SK-N-MC (cell line): Measurements from ENCODE around the gene SLC6A4.

Experiments
- DNase-seq: peaks from one replicate; pipeline ENCODE4 v3.0.0-alpha.2; 2011; ENCODE audit warnings: low read depth, low spot score
- H3K27ac ChIP-seq: fragments of 200-600 bp; sonication (generic); 2 replicates; pipeline ENCODE4 v1.5.1; 2016; ENCODE audit warnings: mixed run types
- H3K36me3 ChIP-seq: fragments of 200-600 bp; sonication (generic); 2 replicates; pipeline ENCODE4 v1.6.1; 2017; ENCODE audit warnings: antibody characterized with exemption, low read length, mixed read lengths; ENCODE audit not compliant: insufficient read depth
- H3K4me3 ChIP-seq: fragments of 200-600 bp; sonication (generic); 2 replicates; pipeline ENCODE4 v1.5.1; 2016
- H3K9ac ChIP-seq: fragments of 200-600 bp; sonication (generic); 2 replicates; pipeline ENCODE4 v1.8.0; 2017; ENCODE audit warnings: mixed run types, mixed read lengths; ENCODE audit not compliant: insufficient read length
- H3K9me3 ChIP-seq: fragments of 200-600 bp; sonication (generic); 2 replicates; pipeline ENCODE4 v1.6.1; 2017; ENCODE audit warnings: low read depth, mild to moderate bottlenecking, antibody characterized with exemption, low read length, moderate library complexity, mixed read lengths
- EZH2 ChIP-seq: fragments of 200-600 bp; sonication (generic); IDR thresholded peaks from one replicate; pipeline ENCODE4 v1.6.1; 2017; ENCODE audit warnings: antibody characterized with exemption
- FOXP2 ChIP-seq: optimal IDR thresholded peaks from 2 replicates; pipeline ENCODE3; 2011; ENCODE audit warnings: mild to moderate bottlenecking, moderate library complexity; ENCODE audit not compliant: insufficient read depth; ENCODE audit errors: extremely low read length, control extremely low read depth
- POLR2AphosphoS5 ChIP-seq: IDR thresholded peaks from 2 replicates; pipeline ENCODE4 v1.6.1; 2012; ENCODE audit warnings: mild to moderate bottlenecking, low read depth, low read length, borderline replicate concordance

The SLC6A4 gene

GRCh38 chr17:30235386-30236296 lies at the start of gene SLC6A4:
Gene SLC6A4, minus strand, starts transcription at chr17:30235697. Its CDS starts 13,739 bp downstream, at chr17:30221958.
- peak within 1 kb of the TSS; percentile 79 for H3K4me3 ChIP-seq
- no peaks in the 10 kb centered on the region for H3K36me3 ChIP-seq
- no peaks in the 10 kb centered on the region for H3K9me3 ChIP-seq
- no peak for DNase-seq
- TF ChIP-seq FOXP2: no peak
- TF ChIP-seq POLR2AphosphoS5: no peak
- TF ChIP-seq EZH2: no peak
- H3K27ac ChIP-seq: no peak within 1 kb of the TSS
- H3K9ac ChIP-seq: no peak within 1 kb of the TSS

- peaks cover 64% of the 10 kb centered on the region for H3K36me3 ChIP-seq
- H3K9ac ChIP-seq: no peak overlapping the region
- no peak overlapping the region for H3K27ac ChIP-seq
- no peak for DNase-seq
- H3K9me3 ChIP-seq: no peaks in the 10 kb centered on the region
- no peak overlapping the region for H3K4me3 ChIP-seq
- no peak for TF ChIP-seq EZH2
- no peak for TF ChIP-seq FOXP2
- no peak for TF ChIP-seq POLR2AphosphoS5
Measured at GRCh38 chr17:30279156-30279555, 43.7 kb upstream of the SLC6A4 start.

- DNase-seq: no peak
- Histone ChIP-seq H3K27ac (no peak overlapping the region), H3K9ac (no peak overlapping the region), H3K9me3 (no peaks in the 10 kb centered on the region), H3K4me3 (no peak overlapping the region), H3K36me3 (peaks cover 67% of the 10 kb centered on the region)
- TF ChIP-seq FOXP2: no peak
- no peak for TF ChIP-seq POLR2AphosphoS5
- no peak for TF ChIP-seq EZH2
Measured at GRCh38 chr17:30278032-30278431, 42.5 kb upstream of the SLC6A4 start.

- no peaks in the 10 kb centered on the region for H3K9me3 ChIP-seq
- H3K9ac ChIP-seq: no peak overlapping the region
- no peak for TF ChIP-seq POLR2AphosphoS5
- no peak overlapping the region for H3K4me3 ChIP-seq
- H3K36me3 ChIP-seq: peaks cover 75% of the 10 kb centered on the region
- no peak for DNase-seq
- no peak overlapping the region for H3K27ac ChIP-seq
Measured at GRCh38 chr17:30275911-30276310, 40.4 kb upstream of the SLC6A4 start.

GRCh38 chr17:30274887-30275286 lies 39.4 kb upstream of the SLC6A4 start:
- Histone ChIP-seq H3K9ac (no peak overlapping the region), H3K27ac (no peak overlapping the region), H3K36me3 (peaks cover 73% of the 10 kb centered on the region), H3K4me3 (no peak overlapping the region), H3K9me3 (no peaks in the 10 kb centered on the region)
- no peak for DNase-seq
- no peak for TF ChIP-seq POLR2AphosphoS5
- TF ChIP-seq FOXP2: no peak
- no peak for TF ChIP-seq EZH2

GRCh38 chr17:30273373-30273772 lies 37.9 kb upstream of the SLC6A4 start:
- DNase-seq: no peak
- H3K4me3 ChIP-seq: no peak overlapping the region
- H3K36me3 ChIP-seq: peaks cover 71% of the 10 kb centered on the region

GRCh38 chr17:30271102-30271501 lies 35.6 kb upstream of the SLC6A4 start:
- Histone ChIP-seq H3K9ac (no peak overlapping the region), H3K9me3 (no peaks in the 10 kb centered on the region), H3K27ac (no peak overlapping the region), H3K36me3 (peaks cover 76% of the 10 kb centered on the region), H3K4me3 (no peak overlapping the region)
- TF ChIP-seq POLR2AphosphoS5 (no peak), FOXP2 (no peak), EZH2 (no peak)
- no peak for DNase-seq

More at GRCh38 chr17:30273373-30273772, 37.9 kb upstream of the SLC6A4 start:
- no peak overlapping the region for H3K9ac ChIP-seq
- no peak overlapping the region for H3K27ac ChIP-seq
- no peak for TF ChIP-seq FOXP2
- no peak for TF ChIP-seq POLR2AphosphoS5
- TF ChIP-seq EZH2: no peak
- H3K9me3 ChIP-seq: no peaks in the 10 kb centered on the region

- Histone ChIP-seq H3K36me3 (peaks cover 84% of the 10 kb centered on the region), H3K4me3 (no peak overlapping the region), H3K27ac (no peak overlapping the region), H3K9ac (no peak overlapping the region), H3K9me3 (no peaks in the 10 kb centered on the region)
- DNase-seq: no peak
- TF ChIP-seq POLR2AphosphoS5: no peak
- TF ChIP-seq EZH2: no peak
- TF ChIP-seq FOXP2: no peak
Measured at GRCh38 chr17:30267625-30268024, 32.1 kb upstream of the SLC6A4 start.

- no peak for DNase-seq
- H3K36me3 ChIP-seq: peaks cover 70% of the 10 kb centered on the region
- H3K9me3 ChIP-seq: no peaks in the 10 kb centered on the region
- TF ChIP-seq POLR2AphosphoS5 (no peak), FOXP2 (no peak), EZH2 (no peak)
- no peak overlapping the region for H3K4me3 ChIP-seq
- H3K27ac ChIP-seq: no peak overlapping the region
- peak overlapping the region; percentile 12 for H3K9ac ChIP-seq
Measured at GRCh38 chr17:30263552-30264333, 28.2 kb upstream of the SLC6A4 start.
